ENCODE results near the gene SERTM1.

DNA sequence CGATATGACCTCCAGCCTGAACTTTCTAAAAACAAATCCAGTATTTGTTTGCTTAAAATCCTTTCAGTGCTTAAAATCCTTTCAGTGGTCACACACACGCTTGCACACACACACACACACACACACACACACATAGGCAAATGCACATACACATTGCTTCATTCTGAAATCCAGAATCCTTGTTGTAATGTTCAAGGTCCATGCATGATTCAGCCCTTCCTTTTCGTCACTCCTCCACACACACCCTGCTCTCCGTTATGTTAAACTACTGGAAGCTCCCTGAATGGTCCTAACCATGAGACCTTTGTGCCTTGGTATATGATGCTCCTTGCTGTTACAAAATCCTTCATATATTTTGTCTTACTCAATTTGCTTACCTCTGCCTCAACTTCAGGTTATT is 44.9 kb downstream of the SERTM1 start:
- TF ChIP-seq, protein P1, sequence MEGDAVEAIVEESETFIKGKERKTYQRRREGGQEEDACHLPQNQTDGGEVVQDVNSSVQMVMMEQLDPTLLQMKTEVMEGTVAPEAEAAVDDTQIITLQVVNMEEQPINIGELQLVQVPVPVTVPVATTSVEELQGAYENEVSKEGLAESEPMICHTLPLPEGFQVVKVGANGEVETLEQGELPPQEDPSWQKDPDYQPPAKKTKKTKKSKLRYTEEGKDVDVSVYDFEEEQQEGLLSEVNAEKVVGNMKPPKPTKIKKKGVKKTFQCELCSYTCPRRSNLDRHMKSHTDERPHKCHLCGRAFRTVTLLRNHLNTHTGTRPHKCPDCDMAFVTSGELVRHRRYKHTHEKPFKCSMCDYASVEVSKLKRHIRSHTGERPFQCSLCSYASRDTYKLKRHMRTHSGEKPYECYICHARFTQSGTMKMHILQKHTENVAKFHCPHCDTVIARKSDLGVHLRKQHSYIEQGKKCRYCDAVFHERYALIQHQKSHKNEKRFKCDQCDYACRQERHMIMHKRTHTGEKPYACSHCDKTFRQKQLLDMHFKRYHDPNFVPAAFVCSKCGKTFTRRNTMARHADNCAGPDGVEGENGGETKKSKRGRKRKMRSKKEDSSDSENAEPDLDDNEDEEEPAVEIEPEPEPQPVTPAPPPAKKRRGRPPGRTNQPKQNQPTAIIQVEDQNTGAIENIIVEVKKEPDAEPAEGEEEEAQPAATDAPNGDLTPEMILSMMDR (tag by site-specific recombination; IDR thresholded peaks at IDR 0.05), result no peak
- TF ChIP-seq TCF7L2 (IDR thresholded peaks at IDR 0.05; ENCODE audit: borderline replicate concordance, low read depth, low read length), result no peak
- TF ChIP-seq ZBTB1 (tag by site-specific recombination; IDR thresholded peaks at IDR 0.05), result no peak
- no peak for TF ChIP-seq RBAK (tag by site-specific recombination; IDR thresholded peaks at IDR 0.05)
- TF ChIP-seq, protein P2, sequence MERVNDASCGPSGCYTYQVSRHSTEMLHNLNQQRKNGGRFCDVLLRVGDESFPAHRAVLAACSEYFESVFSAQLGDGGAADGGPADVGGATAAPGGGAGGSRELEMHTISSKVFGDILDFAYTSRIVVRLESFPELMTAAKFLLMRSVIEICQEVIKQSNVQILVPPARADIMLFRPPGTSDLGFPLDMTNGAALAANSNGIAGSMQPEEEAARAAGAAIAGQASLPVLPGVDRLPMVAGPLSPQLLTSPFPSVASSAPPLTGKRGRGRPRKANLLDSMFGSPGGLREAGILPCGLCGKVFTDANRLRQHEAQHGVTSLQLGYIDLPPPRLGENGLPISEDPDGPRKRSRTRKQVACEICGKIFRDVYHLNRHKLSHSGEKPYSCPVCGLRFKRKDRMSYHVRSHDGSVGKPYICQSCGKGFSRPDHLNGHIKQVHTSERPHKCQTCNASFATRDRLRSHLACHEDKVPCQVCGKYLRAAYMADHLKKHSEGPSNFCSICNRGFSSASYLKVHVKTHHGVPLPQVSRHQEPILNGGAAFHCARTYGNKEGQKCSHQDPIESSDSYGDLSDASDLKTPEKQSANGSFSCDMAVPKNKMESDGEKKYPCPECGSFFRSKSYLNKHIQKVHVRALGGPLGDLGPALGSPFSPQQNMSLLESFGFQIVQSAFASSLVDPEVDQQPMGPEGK (tag by site-specific recombination; IDR thresholded peaks at IDR 0.05), result no peak
- TF ChIP-seq, protein P3, sequence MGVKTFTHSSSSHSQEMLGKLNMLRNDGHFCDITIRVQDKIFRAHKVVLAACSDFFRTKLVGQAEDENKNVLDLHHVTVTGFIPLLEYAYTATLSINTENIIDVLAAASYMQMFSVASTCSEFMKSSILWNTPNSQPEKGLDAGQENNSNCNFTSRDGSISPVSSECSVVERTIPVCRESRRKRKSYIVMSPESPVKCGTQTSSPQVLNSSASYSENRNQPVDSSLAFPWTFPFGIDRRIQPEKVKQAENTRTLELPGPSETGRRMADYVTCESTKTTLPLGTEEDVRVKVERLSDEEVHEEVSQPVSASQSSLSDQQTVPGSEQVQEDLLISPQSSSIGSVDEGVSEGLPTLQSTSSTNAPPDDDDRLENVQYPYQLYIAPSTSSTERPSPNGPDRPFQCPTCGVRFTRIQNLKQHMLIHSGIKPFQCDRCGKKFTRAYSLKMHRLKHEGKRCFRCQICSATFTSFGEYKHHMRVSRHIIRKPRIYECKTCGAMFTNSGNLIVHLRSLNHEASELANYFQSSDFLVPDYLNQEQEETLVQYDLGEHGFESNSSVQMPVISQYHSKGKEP (tag by site-specific recombination; IDR thresholded peaks at IDR 0.05), result no peak
- TF ChIP-seq, protein P4, sequence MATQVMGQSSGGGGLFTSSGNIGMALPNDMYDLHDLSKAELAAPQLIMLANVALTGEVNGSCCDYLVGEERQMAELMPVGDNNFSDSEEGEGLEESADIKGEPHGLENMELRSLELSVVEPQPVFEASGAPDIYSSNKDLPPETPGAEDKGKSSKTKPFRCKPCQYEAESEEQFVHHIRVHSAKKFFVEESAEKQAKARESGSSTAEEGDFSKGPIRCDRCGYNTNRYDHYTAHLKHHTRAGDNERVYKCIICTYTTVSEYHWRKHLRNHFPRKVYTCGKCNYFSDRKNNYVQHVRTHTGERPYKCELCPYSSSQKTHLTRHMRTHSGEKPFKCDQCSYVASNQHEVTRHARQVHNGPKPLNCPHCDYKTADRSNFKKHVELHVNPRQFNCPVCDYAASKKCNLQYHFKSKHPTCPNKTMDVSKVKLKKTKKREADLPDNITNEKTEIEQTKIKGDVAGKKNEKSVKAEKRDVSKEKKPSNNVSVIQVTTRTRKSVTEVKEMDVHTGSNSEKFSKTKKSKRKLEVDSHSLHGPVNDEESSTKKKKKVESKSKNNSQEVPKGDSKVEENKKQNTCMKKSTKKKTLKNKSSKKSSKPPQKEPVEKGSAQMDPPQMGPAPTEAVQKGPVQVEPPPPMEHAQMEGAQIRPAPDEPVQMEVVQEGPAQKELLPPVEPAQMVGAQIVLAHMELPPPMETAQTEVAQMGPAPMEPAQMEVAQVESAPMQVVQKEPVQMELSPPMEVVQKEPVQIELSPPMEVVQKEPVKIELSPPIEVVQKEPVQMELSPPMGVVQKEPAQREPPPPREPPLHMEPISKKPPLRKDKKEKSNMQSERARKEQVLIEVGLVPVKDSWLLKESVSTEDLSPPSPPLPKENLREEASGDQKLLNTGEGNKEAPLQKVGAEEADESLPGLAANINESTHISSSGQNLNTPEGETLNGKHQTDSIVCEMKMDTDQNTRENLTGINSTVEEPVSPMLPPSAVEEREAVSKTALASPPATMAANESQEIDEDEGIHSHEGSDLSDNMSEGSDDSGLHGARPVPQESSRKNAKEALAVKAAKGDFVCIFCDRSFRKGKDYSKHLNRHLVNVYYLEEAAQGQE (tag by site-specific recombination; IDR thresholded peaks at IDR 0.05), result no peak
- no peak for TF ChIP-seq ZBTB8A (tag by site-specific recombination; IDR thresholded peaks at IDR 0.05)
- TF ChIP-seq, protein P5, sequence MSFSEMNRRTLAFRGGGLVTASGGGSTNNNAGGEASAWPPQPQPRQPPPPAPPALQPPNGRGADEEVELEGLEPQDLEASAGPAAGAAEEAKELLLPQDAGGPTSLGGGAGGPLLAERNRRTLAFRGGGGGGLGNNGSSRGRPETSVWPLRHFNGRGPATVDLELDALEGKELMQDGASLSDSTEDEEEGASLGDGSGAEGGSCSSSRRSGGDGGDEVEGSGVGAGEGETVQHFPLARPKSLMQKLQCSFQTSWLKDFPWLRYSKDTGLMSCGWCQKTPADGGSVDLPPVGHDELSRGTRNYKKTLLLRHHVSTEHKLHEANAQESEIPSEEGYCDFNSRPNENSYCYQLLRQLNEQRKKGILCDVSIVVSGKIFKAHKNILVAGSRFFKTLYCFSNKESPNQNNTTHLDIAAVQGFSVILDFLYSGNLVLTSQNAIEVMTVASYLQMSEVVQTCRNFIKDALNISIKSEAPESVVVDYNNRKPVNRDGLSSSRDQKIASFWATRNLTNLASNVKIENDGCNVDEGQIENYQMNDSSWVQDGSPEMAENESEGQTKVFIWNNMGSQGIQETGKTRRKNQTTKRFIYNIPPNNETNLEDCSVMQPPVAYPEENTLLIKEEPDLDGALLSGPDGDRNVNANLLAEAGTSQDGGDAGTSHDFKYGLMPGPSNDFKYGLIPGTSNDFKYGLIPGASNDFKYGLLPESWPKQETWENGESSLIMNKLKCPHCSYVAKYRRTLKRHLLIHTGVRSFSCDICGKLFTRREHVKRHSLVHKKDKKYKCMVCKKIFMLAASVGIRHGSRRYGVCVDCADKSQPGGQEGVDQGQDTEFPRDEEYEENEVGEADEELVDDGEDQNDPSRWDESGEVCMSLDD (tag by site-specific recombination; IDR thresholded peaks at IDR 0.05), result no peak
- no peak for TF ChIP-seq ZNF157 (tag by site-specific recombination; IDR thresholded peaks at IDR 0.05)
